C4-2B (cell line): ENCODE measurements around the gene R3HDM4.

Experiments used
- ZFX ChIP-seq: fragments of 450-650 bp; IDR thresholded peaks from 2 replicates; pipeline ENCODE4 v1.6.1; 2017
- TF ChIP-seq, protein P1 (sequence below): fragments of 450-650 bp; conservative IDR thresholded peaks from 2 replicates; pipeline ENCODE4 v1.5.1; 2017; ENCODE audit warnings: mild to moderate bottlenecking

GRCh38 chr19:873084-873483, 39.9 kb downstream of the R3HDM4 start:
- no peak for TF ChIP-seq ZFX
- TF ChIP-seq, protein P1, sequence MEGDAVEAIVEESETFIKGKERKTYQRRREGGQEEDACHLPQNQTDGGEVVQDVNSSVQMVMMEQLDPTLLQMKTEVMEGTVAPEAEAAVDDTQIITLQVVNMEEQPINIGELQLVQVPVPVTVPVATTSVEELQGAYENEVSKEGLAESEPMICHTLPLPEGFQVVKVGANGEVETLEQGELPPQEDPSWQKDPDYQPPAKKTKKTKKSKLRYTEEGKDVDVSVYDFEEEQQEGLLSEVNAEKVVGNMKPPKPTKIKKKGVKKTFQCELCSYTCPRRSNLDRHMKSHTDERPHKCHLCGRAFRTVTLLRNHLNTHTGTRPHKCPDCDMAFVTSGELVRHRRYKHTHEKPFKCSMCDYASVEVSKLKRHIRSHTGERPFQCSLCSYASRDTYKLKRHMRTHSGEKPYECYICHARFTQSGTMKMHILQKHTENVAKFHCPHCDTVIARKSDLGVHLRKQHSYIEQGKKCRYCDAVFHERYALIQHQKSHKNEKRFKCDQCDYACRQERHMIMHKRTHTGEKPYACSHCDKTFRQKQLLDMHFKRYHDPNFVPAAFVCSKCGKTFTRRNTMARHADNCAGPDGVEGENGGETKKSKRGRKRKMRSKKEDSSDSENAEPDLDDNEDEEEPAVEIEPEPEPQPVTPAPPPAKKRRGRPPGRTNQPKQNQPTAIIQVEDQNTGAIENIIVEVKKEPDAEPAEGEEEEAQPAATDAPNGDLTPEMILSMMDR: no peak
